ENCODE data around the gene UTF1.

The UTF1 gene

GRCh38 chr10:133187091-133187905 is 42.7 kb upstream of the UTF1 start:
- Histone ChIP-seq H3K27me3 (replicated peaks; ENCODE audit: control insufficient read depth, insufficient read depth, low read length, poor library complexity, severe bottlenecking) (no peaks in the 10 kb centered on the region), H3K4me1 (ENCODE audit: control insufficient read depth, insufficient read depth, low read length, poor library complexity, severe bottlenecking) (no peaks in the 10 kb centered on the region), H3K36me3 (ENCODE audit: control insufficient read depth, insufficient read depth, low read length) (no peaks in the 10 kb centered on the region), H3K27ac (ENCODE audit: insufficient read depth, low read length, poor library complexity, severe bottlenecking) (no peak overlapping the region), H3K9me3 (ENCODE audit: control insufficient read depth, low read length) (no peaks in the 10 kb centered on the region), H3K4me3 (ENCODE audit: insufficient read depth, low read depth, low read length, poor library complexity, severe bottlenecking) (no peak overlapping the region)
- DNase-seq, result no peak

- Histone ChIP-seq H3K36me3 (ENCODE audit: control insufficient read depth, insufficient read depth, low read length) (no peaks in the 10 kb centered on the region), H3K4me3 (ENCODE audit: insufficient read depth, low read depth, low read length, poor library complexity, severe bottlenecking) (no peak overlapping the region), H3K9me3 (ENCODE audit: control insufficient read depth, low read length) (no peaks in the 10 kb centered on the region), H3K27me3 (replicated peaks; ENCODE audit: control insufficient read depth, insufficient read depth, low read length, poor library complexity, severe bottlenecking) (no peaks in the 10 kb centered on the region), H3K27ac (ENCODE audit: insufficient read depth, low read length, poor library complexity, severe bottlenecking) (no peak overlapping the region), H3K4me1 (ENCODE audit: control insufficient read depth, insufficient read depth, low read length, poor library complexity, severe bottlenecking) (no peaks in the 10 kb centered on the region)
- DNase-seq, result no peak
Observed at GRCh38 chr10:133187906-133188681, 41.9 kb upstream of the UTF1 start.

- no peak overlapping the region for H3K27ac ChIP-seq (ENCODE audit: insufficient read depth, low read length, poor library complexity, severe bottlenecking)
- H3K27me3 ChIP-seq (replicated peaks; ENCODE audit: control insufficient read depth, insufficient read depth, low read length, poor library complexity, severe bottlenecking), result no peaks in the 10 kb centered on the region
- no peaks in the 10 kb centered on the region for H3K9me3 ChIP-seq (ENCODE audit: control insufficient read depth, low read length)
- no peaks in the 10 kb centered on the region for H3K4me1 ChIP-seq (ENCODE audit: control insufficient read depth, insufficient read depth, low read length, poor library complexity, severe bottlenecking)
- no peak overlapping the region for H3K4me3 ChIP-seq (ENCODE audit: insufficient read depth, low read depth, low read length, poor library complexity, severe bottlenecking)
- no peaks in the 10 kb centered on the region for H3K36me3 ChIP-seq (ENCODE audit: control insufficient read depth, insufficient read depth, low read length)
- no peak for DNase-seq
Observed at GRCh38 chr10:133189256-133189655, 40.8 kb upstream of the UTF1 start.

GRCh38 chr10:133189726-133190125 is 40.3 kb upstream of the UTF1 start:
- Histone ChIP-seq H3K9me3 (ENCODE audit: control insufficient read depth, low read length) (no peaks in the 10 kb centered on the region), H3K4me1 (ENCODE audit: control insufficient read depth, insufficient read depth, low read length, poor library complexity, severe bottlenecking) (no peaks in the 10 kb centered on the region), H3K27me3 (replicated peaks; ENCODE audit: control insufficient read depth, insufficient read depth, low read length, poor library complexity, severe bottlenecking) (no peaks in the 10 kb centered on the region), H3K36me3 (ENCODE audit: control insufficient read depth, insufficient read depth, low read length) (no peaks in the 10 kb centered on the region), H3K4me3 (ENCODE audit: insufficient read depth, low read depth, low read length, poor library complexity, severe bottlenecking) (no peak overlapping the region), H3K27ac (ENCODE audit: insufficient read depth, low read length, poor library complexity, severe bottlenecking) (no peak overlapping the region)
- no peak for DNase-seq

GRCh38 chr10:133190225-133190624 is 39.8 kb upstream of the UTF1 start:
- Histone ChIP-seq H3K27me3 (replicated peaks; ENCODE audit: control insufficient read depth, insufficient read depth, low read length, poor library complexity, severe bottlenecking) (no peaks in the 10 kb centered on the region), H3K4me1 (ENCODE audit: control insufficient read depth, insufficient read depth, low read length, poor library complexity, severe bottlenecking) (no peaks in the 10 kb centered on the region), H3K27ac (ENCODE audit: insufficient read depth, low read length, poor library complexity, severe bottlenecking) (no peak overlapping the region), H3K4me3 (ENCODE audit: insufficient read depth, low read depth, low read length, poor library complexity, severe bottlenecking) (no peak overlapping the region), H3K36me3 (ENCODE audit: control insufficient read depth, insufficient read depth, low read length) (no peaks in the 10 kb centered on the region), H3K9me3 (ENCODE audit: control insufficient read depth, low read length) (no peaks in the 10 kb centered on the region)
- DNase-seq, result no peak

- H3K4me1 ChIP-seq (ENCODE audit: control insufficient read depth, insufficient read depth, low read length, poor library complexity, severe bottlenecking), result no peaks in the 10 kb centered on the region
- H3K36me3 ChIP-seq (ENCODE audit: control insufficient read depth, insufficient read depth, low read length), result no peaks in the 10 kb centered on the region
- H3K9me3 ChIP-seq (ENCODE audit: control insufficient read depth, low read length), result no peaks in the 10 kb centered on the region
- H3K27me3 ChIP-seq (replicated peaks; ENCODE audit: control insufficient read depth, insufficient read depth, low read length, poor library complexity, severe bottlenecking), result no peaks in the 10 kb centered on the region
- H3K27ac ChIP-seq (ENCODE audit: insufficient read depth, low read length, poor library complexity, severe bottlenecking), result no peak overlapping the region
- no peak overlapping the region for H3K4me3 ChIP-seq (ENCODE audit: insufficient read depth, low read depth, low read length, poor library complexity, severe bottlenecking)
- no peak for DNase-seq
Observed at GRCh38 chr10:133191651-133192050, 38.4 kb upstream of the UTF1 start.

GRCh38 chr10:133194151-133194550 is 35.9 kb upstream of the UTF1 start:
- Histone ChIP-seq H3K4me3 (ENCODE audit: insufficient read depth, low read depth, low read length, poor library complexity, severe bottlenecking) (no peak overlapping the region), H3K4me1 (ENCODE audit: control insufficient read depth, insufficient read depth, low read length, poor library complexity, severe bottlenecking) (no peaks in the 10 kb centered on the region), H3K27ac (ENCODE audit: insufficient read depth, low read length, poor library complexity, severe bottlenecking) (no peak overlapping the region), H3K27me3 (replicated peaks; ENCODE audit: control insufficient read depth, insufficient read depth, low read length, poor library complexity, severe bottlenecking) (no peaks in the 10 kb centered on the region), H3K36me3 (ENCODE audit: control insufficient read depth, insufficient read depth, low read length) (no peaks in the 10 kb centered on the region), H3K9me3 (ENCODE audit: control insufficient read depth, low read length) (no peaks in the 10 kb centered on the region)
- no peak for DNase-seq

GRCh38 chr10:133195096-133195495 is 34.9 kb upstream of the UTF1 start:
- no peak overlapping the region for H3K27ac ChIP-seq (ENCODE audit: insufficient read depth, low read length, poor library complexity, severe bottlenecking)
- no peaks in the 10 kb centered on the region for H3K27me3 ChIP-seq (replicated peaks; ENCODE audit: control insufficient read depth, insufficient read depth, low read length, poor library complexity, severe bottlenecking)
- H3K4me1 ChIP-seq (ENCODE audit: control insufficient read depth, insufficient read depth, low read length, poor library complexity, severe bottlenecking), result no peaks in the 10 kb centered on the region
- no peaks in the 10 kb centered on the region for H3K9me3 ChIP-seq (ENCODE audit: control insufficient read depth, low read length)
- no peak overlapping the region for H3K4me3 ChIP-seq (ENCODE audit: insufficient read depth, low read depth, low read length, poor library complexity, severe bottlenecking)
- H3K36me3 ChIP-seq (ENCODE audit: control insufficient read depth, insufficient read depth, low read length), result no peaks in the 10 kb centered on the region
- no peak for DNase-seq

GRCh38 chr10:133195611-133196010 is 34.4 kb upstream of the UTF1 start:
- no peaks in the 10 kb centered on the region for H3K27me3 ChIP-seq (replicated peaks; ENCODE audit: control insufficient read depth, insufficient read depth, low read length, poor library complexity, severe bottlenecking)

GRCh38 chr10:133196221-133196915 is 33.6 kb upstream of the UTF1 start:
- Histone ChIP-seq H3K27ac (ENCODE audit: insufficient read depth, low read length, poor library complexity, severe bottlenecking) (no peak overlapping the region), H3K27me3 (replicated peaks; ENCODE audit: control insufficient read depth, insufficient read depth, low read length, poor library complexity, severe bottlenecking) (no peaks in the 10 kb centered on the region), H3K4me3 (ENCODE audit: insufficient read depth, low read depth, low read length, poor library complexity, severe bottlenecking) (no peak overlapping the region), H3K9me3 (ENCODE audit: control insufficient read depth, low read length) (no peaks in the 10 kb centered on the region), H3K36me3 (ENCODE audit: control insufficient read depth, insufficient read depth, low read length) (no peaks in the 10 kb centered on the region), H3K4me1 (ENCODE audit: control insufficient read depth, insufficient read depth, low read length, poor library complexity, severe bottlenecking) (no peaks in the 10 kb centered on the region)
- no peak for DNase-seq

More at GRCh38 chr10:133195611-133196010, 34.4 kb upstream of the UTF1 start:
- no peaks in the 10 kb centered on the region for H3K4me1 ChIP-seq (ENCODE audit: control insufficient read depth, insufficient read depth, low read length, poor library complexity, severe bottlenecking)
- no peak overlapping the region for H3K27ac ChIP-seq (ENCODE audit: insufficient read depth, low read length, poor library complexity, severe bottlenecking)
- H3K9me3 ChIP-seq (ENCODE audit: control insufficient read depth, low read length), result no peaks in the 10 kb centered on the region
- no peaks in the 10 kb centered on the region for H3K36me3 ChIP-seq (ENCODE audit: control insufficient read depth, insufficient read depth, low read length)
- H3K4me3 ChIP-seq (ENCODE audit: insufficient read depth, low read depth, low read length, poor library complexity, severe bottlenecking), result no peak overlapping the region
- DNase-seq, result no peak
